ENCODE results near the gene MTFR1L.
"Not testable (repeated sequence)": the region's sequence is repeated elsewhere in the genome, so short reads cannot be mapped to it uniquely, and the experiment has no call there.

MTFR1L gene

GRCh38 chr1:25829046-25829445 lies 9.3 kb downstream of the MTFR1L start:
- no peak for DNase-seq

GRCh38 chr1:25831569-25832196 lies 11.9 kb downstream of the MTFR1L start:
- no peak for DNase-seq

- no peak for DNase-seq
Measured at GRCh38 chr1:25832336-25833037, 12.7 kb downstream of the MTFR1L start.

GRCh38 chr1:25833158-25833557 lies 13.4 kb downstream of the MTFR1L start:
- DNase-seq: no peak

GRCh38 chr1:25834894-25835293 lies 15.1 kb downstream of the MTFR1L start:
- no peak for DNase-seq

- DNase-seq: no peak
Measured at GRCh38 chr1:25836695-25837094, 16.9 kb downstream of the MTFR1L start.

- no peak for DNase-seq
Measured at GRCh38 chr1:25837262-25837875, 17.6 kb downstream of the MTFR1L start.

- not testable (repeated sequence) for DNase-seq
Measured at GRCh38 chr1:25839808-25840207, 20.1 kb downstream of the MTFR1L start.

- no peak for DNase-seq
Measured at GRCh38 chr1:25843483-25843882, 23.7 kb downstream of the MTFR1L start.

GRCh38 chr1:25844536-25845337 lies 25.0 kb downstream of the MTFR1L start:
- DNase-seq: no peak

- DNase-seq: no peak
Measured at GRCh38 chr1:25845664-25846063, 25.9 kb downstream of the MTFR1L start.

GRCh38 chr1:25847929-25848328 lies 28.2 kb downstream of the MTFR1L start:
- no peak for DNase-seq

- no peak for DNase-seq
Measured at GRCh38 chr1:25848531-25848930, 28.8 kb downstream of the MTFR1L start.

GRCh38 chr1:25854554-25854953 lies 34.8 kb downstream of the MTFR1L start:
- DNase-seq: no peak

GRCh38 chr1:25856856-25857255 lies 37.1 kb downstream of the MTFR1L start:
- no peak for DNase-seq

GRCh38 chr1:25858494-25858893 lies 38.7 kb downstream of the MTFR1L start:
- no peak for DNase-seq

GRCh38 chr1:25858906-25859789 lies 39.4 kb downstream of the MTFR1L start, which contains the start of gene AUNIP:
AUNIP (minus strand) TSS chr1:25859457; CDS start chr1:25859357, 100 bp downstream.
- peak; percentile 25 for DNase-seq

GRCh38 chr1:25861316-25862286 lies 41.8 kb downstream of the MTFR1L start:
- DNase-seq: no peak

- no peak for DNase-seq
Measured at GRCh38 chr1:25862785-25863485, 43.2 kb downstream of the MTFR1L start.
